T-helper 17 cell (primary cell): ENCODE data around the gene GET4. TPM values are rescaled to one million over a fixed set of nuclear protein-coding genes. Genes with fewer than 3 reads are reported as not detected.

Experiments used
- ATAC-seq: fragments of 150-1000 bp; cut with Tn5 transposase; 2 replicates; pipeline ENCODE4 v1.10.0; 2021; ENCODE audit warnings: mild to moderate bottlenecking, moderate library complexity
- DNase-seq, 3 donors: peaks; one replicate each; pipeline versions ENCODE4 v3.0.0 to v3.0.0-alpha.2; 2020 to 2021
- H3K9me3 ChIP-seq: one replicate; pipeline ENCODE4 v1.7.0; 2013; ENCODE audit warnings: low read length, mild to moderate bottlenecking; ENCODE audit not compliant: control insufficient read depth, poor library complexity, severe bottlenecking
- H3K27ac Mint-ChIP-seq: one replicate; pipeline ENCODE4 v1.8.0; 2022; ENCODE audit warnings: mild to moderate bottlenecking, moderate library complexity, mixed read lengths
- H3K27me3 Mint-ChIP-seq: one replicate; pipeline ENCODE4 v1.8.0; 2022; ENCODE audit warnings: mixed read lengths
- H3K36me3 Mint-ChIP-seq: one replicate; pipeline ENCODE4 v1.8.0; 2022; ENCODE audit warnings: low read depth, mixed read lengths
- H3K4me1 Mint-ChIP-seq: one replicate; pipeline ENCODE4 v1.8.0; 2022; ENCODE audit warnings: mild to moderate bottlenecking, mixed read lengths
- H3K4me3 Mint-ChIP-seq: one replicate; pipeline ENCODE4 v1.8.0; 2022; ENCODE audit warnings: mild to moderate bottlenecking, moderate library complexity, mixed read lengths
- total RNA-seq, 4 donors: library from RNA in 2 of 4; stranded (reverse) in 2 of 4; gene quantifications; one replicate each; pipeline ENCODE4 v1.2.3 and lab custom pipeline; 2022 to 2026

GET4 gene
- total RNA-seq, 2 donors from 2014 or later = 58.5 to 81.0 TPM

DNA sequence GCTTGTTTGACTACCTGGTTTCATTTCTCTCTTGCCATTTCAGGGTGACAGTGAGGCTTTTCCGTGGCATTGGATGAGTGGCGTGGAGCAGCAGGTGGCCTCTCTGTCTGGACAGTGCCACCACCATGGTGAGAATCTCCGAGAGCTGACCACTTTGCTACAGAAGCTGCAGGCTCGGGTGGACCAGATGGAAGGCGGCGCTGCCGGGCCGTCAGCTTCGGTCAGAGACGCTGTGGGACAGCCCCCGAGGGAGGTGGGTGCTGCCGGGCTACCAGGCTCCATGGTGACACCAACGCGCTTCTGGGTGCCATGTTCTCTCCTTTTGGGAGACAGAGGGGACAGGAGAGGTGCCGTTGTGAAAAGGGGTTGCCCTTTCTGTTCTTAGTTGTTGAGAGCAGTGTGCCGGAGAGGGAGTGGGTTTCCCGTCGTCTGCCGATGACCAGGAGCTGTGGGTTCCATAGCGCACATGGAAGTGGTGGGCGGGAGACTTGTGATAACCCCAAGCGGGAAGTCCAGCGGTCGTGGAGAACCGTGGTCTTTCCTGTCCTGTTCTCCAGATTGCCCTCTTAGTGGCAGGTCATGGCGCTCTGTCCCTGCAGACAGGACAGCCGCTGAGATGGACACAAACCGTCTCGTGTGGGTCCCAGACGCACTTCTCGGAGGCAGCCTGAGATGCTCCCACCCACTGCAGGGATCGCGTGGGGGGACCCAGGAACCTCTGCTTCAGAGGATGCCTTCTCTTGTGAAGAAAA, 22.8 kb upstream of the GET4 start:
- no peak overlapping the region for H3K27ac Mint-ChIP-seq
- ATAC-seq (no peak), DNase-seq (no peak)
- peaks cover 2% of the 10 kb centered on the region for H3K4me1 Mint-ChIP-seq
- H3K27me3 Mint-ChIP-seq = no peaks in the 10 kb centered on the region
- H3K9me3 ChIP-seq = no peaks in the 10 kb centered on the region
- peaks cover 3% of the 10 kb centered on the region for H3K36me3 Mint-ChIP-seq
- no peak overlapping the region for H3K4me3 Mint-ChIP-seq

DNA sequence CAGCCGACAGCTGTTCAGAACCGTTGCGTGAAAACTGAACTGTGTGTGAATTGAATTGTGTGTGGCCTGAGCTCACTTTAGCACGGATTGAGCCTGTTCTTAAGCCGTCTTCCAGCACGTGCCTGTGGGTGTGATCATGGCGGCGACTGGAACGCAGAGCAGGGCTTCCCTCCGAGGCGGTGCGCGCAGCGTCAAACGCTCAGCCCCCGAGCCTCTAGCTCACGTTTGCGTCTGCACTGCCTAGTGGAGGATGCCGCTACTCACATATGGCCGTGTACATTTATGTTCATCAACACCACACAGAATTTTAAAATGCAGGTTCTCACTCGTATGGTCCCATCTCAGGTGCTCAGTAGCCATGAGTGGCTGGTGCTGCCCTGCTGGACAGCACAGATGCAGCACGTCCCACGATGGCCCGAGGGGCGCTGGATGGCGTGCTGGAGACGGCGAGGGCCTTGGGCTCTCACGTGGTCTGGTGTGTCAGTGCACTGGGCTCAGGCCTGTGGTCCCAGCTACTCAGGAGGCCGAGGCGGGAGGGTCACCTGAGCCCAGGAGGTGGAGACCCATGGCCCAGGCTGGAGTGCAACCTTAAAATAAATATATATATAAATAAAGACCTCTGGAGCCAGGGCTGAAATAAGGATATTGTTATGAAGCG, 22.1 kb upstream of the GET4 start:
- peaks cover 5% of the 10 kb centered on the region for H3K36me3 Mint-ChIP-seq
- H3K4me1 Mint-ChIP-seq = peaks cover 2% of the 10 kb centered on the region
- ATAC-seq (no peak), DNase-seq (no peak)
- H3K9me3 ChIP-seq = no peaks in the 10 kb centered on the region
- H3K27ac Mint-ChIP-seq = no peak overlapping the region
- H3K4me3 Mint-ChIP-seq = no peak overlapping the region
- H3K27me3 Mint-ChIP-seq = no peaks in the 10 kb centered on the region

DNA sequence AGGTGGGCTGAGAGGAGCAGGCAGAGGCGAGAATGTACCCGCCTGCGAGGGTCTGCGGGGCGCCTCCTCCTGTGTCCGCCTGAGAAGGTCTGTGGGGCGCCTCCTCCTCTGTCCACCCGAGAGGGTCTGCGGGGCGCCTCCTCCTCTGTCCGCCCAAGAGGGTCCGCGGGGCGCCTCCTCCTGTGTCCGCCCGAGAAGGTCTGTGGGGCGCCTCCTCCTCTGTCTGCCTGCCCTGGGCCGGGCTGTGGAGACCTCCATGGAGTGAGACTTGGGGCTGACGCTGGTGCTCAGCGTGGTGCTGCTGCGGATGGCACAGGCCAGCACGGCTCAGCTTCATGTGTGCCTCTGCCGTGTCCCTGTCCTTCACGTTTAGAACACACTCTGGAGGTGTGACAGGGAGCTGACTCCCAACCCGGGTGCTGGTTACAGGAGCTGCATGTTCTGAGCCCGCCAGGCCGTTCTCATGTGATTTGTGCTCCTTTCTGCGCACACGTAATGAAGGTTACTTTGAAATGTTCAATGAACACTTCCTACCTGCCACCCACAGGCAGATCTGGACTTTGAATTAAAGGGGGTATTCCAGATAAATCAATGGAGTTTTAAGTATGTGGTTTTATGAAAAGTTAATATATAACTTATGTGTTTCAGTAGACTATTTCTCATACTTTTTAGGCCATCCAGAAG, 20.5 kb upstream of the GET4 start:
- DNase-seq (no peak), ATAC-seq (no peak)
- H3K27me3 Mint-ChIP-seq = no peaks in the 10 kb centered on the region
- H3K4me1 Mint-ChIP-seq = peaks cover 6% of the 10 kb centered on the region
- H3K36me3 Mint-ChIP-seq = peaks cover 11% of the 10 kb centered on the region
- no peak overlapping the region for H3K4me3 Mint-ChIP-seq
- H3K9me3 ChIP-seq = no peaks in the 10 kb centered on the region
- H3K27ac Mint-ChIP-seq = no peak overlapping the region

DNA sequence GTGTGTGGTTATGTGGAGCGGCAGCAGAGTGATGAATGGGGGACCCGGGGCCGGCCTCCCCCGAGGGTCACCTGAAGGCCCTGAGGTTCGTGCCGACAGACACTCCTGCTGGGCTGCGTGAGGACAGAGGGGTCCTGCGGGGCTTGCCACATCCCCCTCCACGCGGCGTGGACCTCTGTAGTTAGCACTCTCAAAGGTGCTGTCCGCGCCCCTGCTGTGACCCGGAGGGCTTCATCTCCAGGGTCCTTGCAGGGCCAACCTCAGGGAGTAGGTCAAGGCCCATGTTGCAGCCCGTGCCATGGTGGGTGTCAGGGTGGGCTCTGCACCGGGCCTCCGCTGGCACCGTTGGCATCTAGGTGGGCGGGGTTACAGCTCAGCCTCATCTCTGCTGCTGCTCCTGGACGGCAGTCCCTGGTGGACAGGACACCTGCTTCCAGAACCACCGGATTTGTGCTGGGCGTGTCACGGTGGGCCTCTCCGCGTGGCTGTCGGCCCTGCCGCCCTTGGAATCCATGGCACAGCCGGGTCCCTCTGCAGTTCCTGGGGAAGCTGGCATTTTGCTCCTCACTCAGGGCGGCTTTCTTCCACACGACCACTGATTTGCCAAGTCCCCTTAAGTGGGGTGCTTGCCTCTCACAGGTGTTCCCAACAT, 19.8 kb upstream of the GET4 start:
- no peaks in the 10 kb centered on the region for H3K9me3 ChIP-seq
- H3K27ac Mint-ChIP-seq = no peak overlapping the region
- peaks cover 13% of the 10 kb centered on the region for H3K36me3 Mint-ChIP-seq

DNA sequence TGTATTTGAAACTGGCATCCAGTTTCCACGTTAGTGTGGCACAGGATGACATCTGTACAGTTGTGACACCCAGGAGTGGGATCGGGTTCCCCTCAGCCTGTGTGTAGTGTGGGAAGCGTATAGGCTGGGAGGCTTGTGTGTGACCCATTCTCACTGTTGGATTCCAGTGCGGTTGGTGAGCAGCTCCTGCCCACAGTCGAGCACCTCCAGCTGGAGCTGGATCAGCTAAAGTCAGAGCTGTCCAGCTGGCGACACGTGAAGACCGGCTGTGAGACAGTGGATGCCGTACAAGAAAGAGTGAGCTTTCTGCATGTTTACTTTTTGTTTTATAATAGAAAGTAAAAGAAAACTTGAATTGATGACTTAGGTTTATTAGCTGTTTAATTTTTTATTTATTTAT, 18.7 kb upstream of the GET4 start:
- ATAC-seq (no peak), DNase-seq (no peak)
- Mint-ChIP-seq H3K27ac (no peak overlapping the region), H3K36me3 (peaks cover 17% of the 10 kb centered on the region), H3K27me3 (no peaks in the 10 kb centered on the region), H3K4me3 (no peak overlapping the region), H3K4me1 (peaks cover 6% of the 10 kb centered on the region)
- H3K9me3 ChIP-seq = no peaks in the 10 kb centered on the region

More for the DNA sequence above, 19.8 kb upstream of the GET4 start:
- Mint-ChIP-seq H3K4me1 (peaks cover 6% of the 10 kb centered on the region), H3K4me3 (no peak overlapping the region), H3K27me3 (no peaks in the 10 kb centered on the region)
- ATAC-seq (no peak), DNase-seq (no peak)

DNA sequence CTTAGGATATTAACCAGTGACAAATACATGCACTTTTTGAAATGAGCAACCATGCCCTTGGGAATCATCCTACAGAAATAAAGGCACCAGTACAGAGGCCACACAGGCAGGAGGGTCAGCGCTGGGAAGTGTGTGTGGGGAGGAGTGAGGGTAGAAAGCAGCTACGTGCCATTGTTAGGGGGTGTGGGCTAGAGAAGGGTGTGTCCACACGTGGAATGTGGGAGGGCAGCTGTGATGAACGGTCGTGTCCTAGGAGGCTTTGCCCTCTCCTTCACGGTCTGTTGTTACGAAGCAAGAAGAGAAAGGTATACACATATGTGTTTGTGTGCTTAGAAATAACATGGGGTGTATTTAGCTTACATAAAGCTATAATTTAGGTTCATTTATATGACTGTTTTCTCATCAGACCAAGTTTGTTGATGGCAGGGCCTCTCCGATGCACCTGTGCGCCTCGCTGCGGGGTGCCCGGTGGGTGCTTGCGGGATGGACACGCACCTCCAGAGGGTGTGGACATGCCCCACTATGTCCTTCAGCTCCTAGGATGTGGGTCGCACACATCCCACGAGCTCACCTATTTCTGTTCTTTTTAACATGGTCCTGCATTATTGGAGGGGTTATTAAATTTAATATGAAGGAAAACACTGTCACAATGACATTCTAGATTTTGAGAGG, 16.9 kb upstream of the GET4 start:
- Mint-ChIP-seq H3K36me3 (peaks cover 15% of the 10 kb centered on the region), H3K27ac (peak overlapping the region; percentile 80), H3K27me3 (no peaks in the 10 kb centered on the region), H3K4me1 (peaks cover 6% of the 10 kb centered on the region), H3K4me3 (no peak overlapping the region)
- H3K9me3 ChIP-seq = no peaks in the 10 kb centered on the region
- DNase-seq = no peak
- no peak for ATAC-seq

DNA sequence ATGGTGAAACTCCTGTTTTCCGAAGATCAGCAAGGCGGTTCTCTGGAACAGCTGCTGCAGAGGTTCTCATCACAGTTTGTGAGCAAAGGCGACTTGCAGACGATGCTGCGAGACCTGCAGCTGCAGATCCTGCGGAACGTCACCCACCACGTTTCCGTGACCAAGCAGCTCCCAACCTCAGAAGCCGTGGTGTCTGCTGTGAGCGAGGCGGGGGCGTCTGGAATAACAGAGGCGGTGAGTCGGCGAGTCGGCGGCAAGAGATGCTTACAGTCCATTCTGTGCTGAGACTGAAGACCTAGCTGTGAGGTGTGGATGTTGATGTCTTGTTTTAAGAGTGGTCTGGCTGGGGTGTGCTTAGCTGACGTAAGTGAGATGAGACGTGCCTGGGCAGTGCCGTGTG, 16.2 kb upstream of the GET4 start:
- Mint-ChIP-seq H3K4me1 (peaks cover 6% of the 10 kb centered on the region), H3K27ac (peak overlapping the region; percentile 80), H3K27me3 (no peaks in the 10 kb centered on the region), H3K4me3 (no peak overlapping the region), H3K36me3 (peaks cover 17% of the 10 kb centered on the region)
- DNase-seq (no peak), ATAC-seq (no peak)
- H3K9me3 ChIP-seq = no peaks in the 10 kb centered on the region

DNA sequence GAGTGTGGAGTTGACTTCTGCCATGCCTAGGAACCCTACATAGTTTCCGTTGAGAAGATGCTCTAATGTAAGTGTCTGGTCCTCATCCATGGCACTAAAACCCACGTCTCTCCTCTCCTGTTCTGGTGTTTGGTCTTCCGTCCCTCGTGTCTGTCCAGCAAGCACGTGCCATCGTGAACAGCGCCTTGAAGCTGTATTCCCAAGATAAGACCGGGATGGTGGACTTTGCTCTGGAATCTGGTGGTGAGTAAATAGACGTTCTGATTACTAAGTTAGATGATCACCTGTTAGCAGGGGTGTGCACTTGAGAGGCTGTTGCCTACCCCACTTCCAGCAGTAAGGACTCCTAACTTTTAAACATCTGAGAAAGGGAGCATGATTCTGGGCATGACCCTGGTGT, 15.1 kb upstream of the GET4 start:
- peaks cover 17% of the 10 kb centered on the region for H3K36me3 Mint-ChIP-seq
- peaks cover 4% of the 10 kb centered on the region for H3K4me1 Mint-ChIP-seq
- DNase-seq (no peak), ATAC-seq (no peak)
- H3K9me3 ChIP-seq = no peaks in the 10 kb centered on the region
- H3K4me3 Mint-ChIP-seq = no peak overlapping the region
- H3K27me3 Mint-ChIP-seq = no peaks in the 10 kb centered on the region
- H3K27ac Mint-ChIP-seq = no peak overlapping the region

DNA sequence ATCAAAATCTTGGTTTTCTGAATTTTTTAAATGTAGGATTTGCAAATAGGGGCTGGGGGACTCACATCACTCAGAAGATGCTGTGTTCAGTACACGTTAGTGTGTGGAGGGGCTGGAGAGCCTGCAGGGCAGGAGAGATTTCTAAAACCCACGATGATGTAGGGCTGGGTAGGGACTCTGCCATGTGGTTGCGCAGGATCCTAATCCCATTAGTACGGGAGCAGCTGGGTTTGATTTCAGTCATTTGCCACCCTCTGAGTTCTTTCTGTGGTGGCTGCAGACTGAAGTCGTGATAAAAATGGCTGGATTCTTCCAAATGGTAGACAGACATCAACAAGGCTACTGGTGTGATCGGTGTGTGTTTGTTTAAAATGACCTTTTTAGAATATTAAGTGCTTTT, 14.2 kb upstream of the GET4 start:
- Mint-ChIP-seq H3K36me3 (peaks cover 17% of the 10 kb centered on the region), H3K27ac (no peak overlapping the region), H3K27me3 (no peaks in the 10 kb centered on the region), H3K4me3 (no peak overlapping the region), H3K4me1 (peaks cover 3% of the 10 kb centered on the region)
- no peaks in the 10 kb centered on the region for H3K9me3 ChIP-seq
- no peak for DNase-seq
- ATAC-seq = no peak

DNA sequence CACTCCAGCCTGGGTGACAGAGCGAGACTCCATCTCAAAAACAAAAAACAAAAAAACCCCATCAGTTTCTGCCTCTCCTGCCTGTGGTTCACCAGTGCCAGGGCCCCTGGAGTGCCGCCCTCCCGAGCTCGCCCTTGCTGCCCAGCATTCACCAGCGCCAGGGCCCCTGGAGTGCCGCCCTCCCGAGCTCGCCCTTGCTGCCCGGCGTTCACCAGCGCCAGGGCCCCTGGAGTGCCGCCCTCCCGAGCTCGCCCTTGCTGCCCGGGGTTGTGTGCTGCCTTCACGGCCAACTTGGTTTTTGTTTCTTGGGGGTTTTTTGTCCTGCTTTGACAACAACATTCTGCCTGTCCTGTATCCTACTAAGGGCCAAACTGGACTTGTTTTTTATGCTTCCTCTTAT, 13.2 kb upstream of the GET4 start:
- ATAC-seq (no peak), DNase-seq (no peak)
- no peak overlapping the region for H3K4me3 Mint-ChIP-seq
- H3K9me3 ChIP-seq = no peaks in the 10 kb centered on the region
- H3K4me1 Mint-ChIP-seq = peaks cover 6% of the 10 kb centered on the region
- peaks cover 17% of the 10 kb centered on the region for H3K36me3 Mint-ChIP-seq
- H3K27me3 Mint-ChIP-seq = no peaks in the 10 kb centered on the region
- H3K27ac Mint-ChIP-seq = no peak overlapping the region

DNA sequence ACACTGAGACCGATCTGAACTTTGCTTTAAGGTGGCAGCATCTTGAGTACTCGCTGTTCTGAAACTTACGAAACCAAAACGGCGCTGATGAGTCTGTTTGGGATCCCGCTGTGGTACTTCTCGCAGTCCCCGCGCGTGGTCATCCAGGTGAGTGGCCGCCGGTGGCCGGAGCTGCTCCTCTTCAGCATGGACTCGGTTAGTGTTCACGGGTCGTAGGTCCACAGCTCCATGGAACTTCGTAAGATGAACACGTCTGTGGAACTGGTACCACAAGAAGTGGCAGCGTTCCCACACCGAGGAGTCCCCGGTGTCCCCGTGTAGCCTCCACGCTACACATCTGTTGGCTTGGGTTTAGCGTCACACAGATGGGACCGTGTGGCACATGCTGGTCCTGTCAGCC, 10.4 kb upstream of the GET4 start:
- peaks cover 10% of the 10 kb centered on the region for H3K36me3 Mint-ChIP-seq
- ATAC-seq = no peak

DNA sequence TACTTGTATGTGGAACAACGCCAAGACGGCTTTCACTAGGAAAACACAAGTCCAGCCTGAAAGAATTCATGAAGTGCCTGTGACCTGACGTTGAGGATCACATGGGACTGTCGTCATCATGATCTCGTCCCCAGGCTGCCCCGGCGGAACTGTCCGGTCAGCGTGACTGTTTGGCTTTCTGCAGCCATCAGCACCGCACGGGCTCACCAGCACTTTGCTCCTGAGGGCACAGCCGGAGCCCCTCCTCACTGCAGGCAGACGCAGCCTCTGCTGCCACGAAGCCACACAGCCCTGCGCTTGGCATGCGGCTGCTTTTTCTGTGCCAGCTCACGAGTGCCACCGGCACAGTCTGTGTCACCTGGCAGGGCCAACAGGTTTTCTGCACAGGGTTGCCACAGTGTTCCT, 9.4 kb upstream of the GET4 start:
- no peak overlapping the region for H3K4me3 Mint-ChIP-seq
- peaks cover 2% of the 10 kb centered on the region for H3K4me1 Mint-ChIP-seq
- H3K9me3 ChIP-seq = no peaks in the 10 kb centered on the region
- H3K36me3 Mint-ChIP-seq = peaks cover 6% of the 10 kb centered on the region
- ATAC-seq (no peak), DNase-seq (no peak)
- H3K27ac Mint-ChIP-seq = no peak overlapping the region
- no peaks in the 10 kb centered on the region for H3K27me3 Mint-ChIP-seq

More for the DNA sequence above, 10.4 kb upstream of the GET4 start:
- Mint-ChIP-seq H3K4me3 (no peak overlapping the region), H3K27me3 (no peaks in the 10 kb centered on the region), H3K27ac (no peak overlapping the region), H3K4me1 (peaks cover 2% of the 10 kb centered on the region)
- no peak for DNase-seq
- H3K9me3 ChIP-seq = no peaks in the 10 kb centered on the region
